K562 (cell line): ENCODE results near the gene METTL23. TPM values are rescaled to one million over a fixed set of nuclear protein-coding genes. Genes with fewer than 3 reads are reported as not detected.
A peak's percentile ranks its signal among the peaks of the same experiment; 100 is the strongest.

Experiments used
- AFF4 ChIP-seq: sonication (generic); formaldehyde crosslinking; IDR thresholded peaks from 2 replicates; pipeline ENCODE4 v1.8.0; 2023; ENCODE audit warnings: mild to moderate bottlenecking, missing genetic modification reagents
- ARID1B ChIP-seq: fragments of 450-650 bp; IDR thresholded peaks from 2 replicates; pipeline ENCODE4 v1.6.1; 2016; ENCODE audit warnings: antibody characterized with exemption, mild to moderate bottlenecking, inconsistent platforms
- ATF4 ChIP-seq: fragments of 450-650 bp; formaldehyde crosslinking; IDR thresholded peaks from 2 replicates; pipeline ENCODE4 v1.4.0; 2022; ENCODE audit warnings: mild to moderate bottlenecking, moderate library complexity
- CEBPB ChIP-seq: fragments of 450-650 bp; IDR thresholded peaks from 2 replicates; pipeline ENCODE4 v1.6.1; 2016; ENCODE audit warnings: missing genetic modification characterization, missing compliant biosample characterization
- CHD2 ChIP-seq: IDR thresholded peaks from 2 replicates; pipeline ENCODE4 v1.6.1; 2011; ENCODE audit warnings: low read depth, low read length
- GTF2E2 ChIP-seq: fragments of 200-800 bp; sonication (Bioruptor generic); IDR thresholded peaks from 2 replicates; pipeline ENCODE4 v1.6.1; 2016; ENCODE audit warnings: missing genetic modification characterization, missing compliant biosample characterization
- HBP1 ChIP-seq: fragments of 450-650 bp; formaldehyde crosslinking; IDR thresholded peaks from 2 replicates; pipeline ENCODE4 v1.4.0; 2022; ENCODE audit warnings: missing genetic modification characterization
- LEF1 ChIP-seq: fragments of 450-650 bp; IDR thresholded peaks from 2 replicates; pipeline ENCODE4 v1.6.1; 2016; ENCODE audit warnings: mild to moderate bottlenecking
- MYC ChIP-seq, 2 experiments: fragments of 250-450 bp in 1 of 2; sonication (Bioruptor Pico) in 1 of 2; IDR thresholded peaks; 2 replicates each; pipeline versions ENCODE4 v1.5.1 to v1.6.1; 2012 to 2021; ENCODE audit warnings: low read depth in 2 of 2, borderline replicate concordance in 1 of 2, improper control_type of control experiment in 1 of 2, low read length in 1 of 2, mild to moderate bottlenecking in 1 of 2, moderate library complexity in 1 of 2
- NFYB ChIP-seq: IDR thresholded peaks from 2 replicates; pipeline ENCODE4 v1.6.1; 2011; ENCODE audit warnings: mild to moderate bottlenecking, moderate library complexity; ENCODE audit not compliant: insufficient read length; ENCODE audit errors: extremely low read depth
- PHB ChIP-seq: fragments of 250-450 bp; sonication (Bioruptor Pico); IDR thresholded peaks from 2 replicates; pipeline ENCODE4 v1.5.0; 2021
- PHF21A ChIP-seq: fragments of 450-650 bp; IDR thresholded peaks from 2 replicates; pipeline ENCODE4 v1.6.1; 2017; ENCODE audit warnings: low read depth, borderline replicate concordance
- PRMT5 ChIP-seq: sonication (generic); formaldehyde crosslinking; IDR thresholded peaks from 2 replicates; pipeline ENCODE4 v1.5.0; 2020; ENCODE audit warnings: missing genetic modification reagents
- RBM22 ChIP-seq: fragments of 200-400 bp; formaldehyde crosslinking; IDR thresholded peaks from 2 replicates; pipeline ENCODE4 v1.6.1; 2018; ENCODE audit warnings: low read length, low read depth; ENCODE audit not compliant: poor library complexity, severe bottlenecking
- SAFB ChIP-seq: fragments of 200-400 bp; formaldehyde crosslinking; IDR thresholded peaks from 2 replicates; pipeline ENCODE4 v1.6.1; 2017; ENCODE audit warnings: low read depth, low read length, borderline replicate concordance
- SIX5 ChIP-seq, 2 experiments: IDR thresholded peaks; 2 replicates each; pipeline ENCODE4 v1.6.1; 2011; ENCODE audit warnings: low read length in 2 of 2, borderline replicate concordance in 1 of 2, low read depth in 1 of 2, mild to moderate bottlenecking in 1 of 2, moderate library complexity in 1 of 2; ENCODE audit not compliant: insufficient read depth in 1 of 2
- SMAD3 ChIP-seq: fragments of 450-650 bp; formaldehyde crosslinking; conservative IDR thresholded peaks from 2 replicates; pipeline ENCODE4 v1.4.0; 2020; ENCODE audit warnings: mild to moderate bottlenecking
- SRSF1 ChIP-seq: fragments of 200-400 bp; formaldehyde crosslinking; IDR thresholded peaks from 2 replicates; pipeline ENCODE4 v1.6.1; 2017; ENCODE audit warnings: mild to moderate bottlenecking, low read depth, low read length, moderate library complexity
- ZC3H8 ChIP-seq: fragments of 450-650 bp; IDR thresholded peaks from 2 replicates; pipeline ENCODE4 v1.6.1; 2017
- ZNF184 ChIP-seq: sonication (generic); formaldehyde crosslinking; IDR thresholded peaks from 2 replicates; pipeline ENCODE4 v1.5.0; 2020; ENCODE audit warnings: missing genetic modification reagents
- ZNF253 ChIP-seq: fragments of 250-450 bp; sonication (Bioruptor Pico); conservative IDR thresholded peaks from 2 replicates; pipeline ENCODE4 v1.6.1; 2021; ENCODE audit warnings: mild to moderate bottlenecking
- ZNF316 ChIP-seq: fragments of 450-650 bp; IDR thresholded peaks from 2 replicates; pipeline ENCODE4 v1.6.1; 2016
- ZNF384 ChIP-seq: IDR thresholded peaks from 2 replicates; pipeline ENCODE4 v1.6.1; 2012; ENCODE audit warnings: low read depth, low read length, improper control_type of control experiment
- ZNF449 ChIP-seq: fragments of 250-450 bp; sonication (Bioruptor Pico); IDR thresholded peaks from 2 replicates; pipeline ENCODE4 v1.8.0; 2022; ENCODE audit warnings: moderate library complexity, mild to moderate bottlenecking, inconsistent platforms
- polyA plus RNA-seq, 8 experiments: library from polyadenylated mRNA; depleted of rRNA in 4 of 8; stranded (reverse) in 5 of 8; unstranded in 3 of 8; fragments of >200 nt; fragmentation: Nextera tagmentation in 2 of 8; fragmentation: Illumina TruSeq in 1 of 8; extraction: Ambion mirVana in 2 of 8; extraction: Trizol in 1 of 8; gene quantifications; 2 replicates each; pipeline versions ENCODE4 v1.2.1 to v1.2.3, GENCODE V29; 2011 to 2014; ENCODE audit warnings: inconsistent platforms in 1 of 8, missing spikeins in 1 of 8
- total RNA-seq, 7 experiments: library from RNA; depleted of rRNA in 6 of 7; stranded (reverse); fragments of >200 nt in 6 of 7; fragmentation: Illumina TruSeq in 2 of 7; extraction: Trizol in 2 of 7; gene quantifications; 2 replicates each; pipeline versions ENCODE4 v1.2.1 to v1.2.3, GENCODE V29; 2011 to 2021; ENCODE audit warnings: low replicate concordance in 1 of 7

Gene METTL23
- total and polyA plus RNA-seq, 9 of the 15 experiments (the other 6 are each of a cell fraction or from before 2014, with no cell fraction given), result 29.4 to 67.3 (median 41.6) TPM

- no peak for TF ChIP-seq SIX5 (IDR thresholded peaks at IDR 0.05; ENCODE audit: borderline replicate concordance in 1 of 2, insufficient read depth in 1 of 2, low read depth in 1 of 2, low read length in 2 of 2)
- TF ChIP-seq SAFB, result no peak
- TF ChIP-seq CEBPB (tag), result peak; percentile 96
- no peak for TF ChIP-seq ZNF253
- no peak for TF ChIP-seq GTF2E2 (tag)
- no peak for TF ChIP-seq PHB
- no peak for TF ChIP-seq ZNF449 (CRISPR knock-in tag)
- no peak for TF ChIP-seq ATF4
- TF ChIP-seq PHF21A, result no peak
- TF ChIP-seq ARID1B, result peak; percentile 45
- TF ChIP-seq CHD2, result no peak
- 0 out of 2 replicates have a peak, but pooled peaks have one; percentile 33 for TF ChIP-seq MYC (IDR thresholded peaks at IDR 0.05; ENCODE audit: low read depth, low read length)
- no peak for TF ChIP-seq MYC (CRISPR knock-in tag; IDR thresholded peaks at IDR 0.05; ENCODE audit: borderline replicate concordance, low read depth)
- peak; percentile 57; the same call in 1 of the 2 replicates for TF ChIP-seq ZNF316
- TF ChIP-seq RBM22, result no peak
- no peak for TF ChIP-seq SMAD3
- TF ChIP-seq PRMT5, result no peak
- TF ChIP-seq ZNF184 (CRISPR knock-in tag), result no peak
- no peak for TF ChIP-seq ZC3H8
- no peak for TF ChIP-seq LEF1
- peak; percentile 89 for TF ChIP-seq ZNF384
- no peak; the same call in 1 of the 2 replicates for TF ChIP-seq HBP1 (CRISPR knock-in tag)
- TF ChIP-seq SRSF1, result no peak
- TF ChIP-seq NFYB, result no peak
- no peak for TF ChIP-seq AFF4 (CRISPR knock-in tag)
Observed at GRCh38 chr17:76689859-76690258, 36.8 kb upstream of the METTL23 start (continued).
